SIG-M5 treated with dmso at 0.1 percent for 504 hours (cell line): Measurements from ENCODE around the gene SPAG4.

Experiments
- DNase-seq: peaks from one replicate; lab custom pipeline; 2025; ENCODE audit not compliant: unreplicated experiment; lab: John Stamatoyannopoulos, UW

SPAG4 gene

DNA sequence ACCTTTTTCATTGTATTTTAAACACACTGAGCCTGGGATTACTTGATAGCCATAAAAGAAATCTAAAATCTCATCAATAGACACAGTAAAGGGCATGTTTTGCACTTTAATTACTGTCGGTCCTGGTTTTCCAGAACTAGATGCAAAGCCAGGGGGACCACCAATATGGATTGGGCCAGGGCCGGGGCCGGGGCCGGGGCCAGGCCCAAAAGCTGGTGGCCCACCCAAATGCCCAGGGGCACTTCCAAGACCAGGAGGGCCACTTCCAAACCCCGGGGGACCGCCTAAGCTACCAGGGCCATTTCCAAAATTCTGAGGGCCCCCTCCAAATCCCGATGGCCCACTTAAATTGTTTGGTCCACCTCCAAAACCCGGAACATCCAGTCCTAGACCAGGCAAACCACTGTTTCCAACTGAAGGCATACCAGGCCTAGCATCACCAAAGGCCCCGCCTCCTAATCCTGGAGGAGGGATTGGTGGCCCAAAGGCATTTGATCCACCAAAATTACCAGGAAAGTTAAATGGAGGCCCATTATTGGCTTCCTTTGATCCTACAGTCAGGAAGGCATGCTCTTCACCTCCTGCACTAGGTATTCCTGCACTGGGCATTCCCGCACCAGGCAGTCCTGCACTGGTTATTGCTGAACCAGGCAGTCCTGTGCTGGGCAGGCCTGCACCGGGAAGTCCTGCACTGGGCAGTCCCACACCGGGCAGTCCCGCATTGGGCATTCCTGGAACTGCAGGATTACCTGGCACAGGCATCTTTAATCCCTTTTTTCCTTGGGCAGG, 37.2 kb downstream of the SPAG4 start:
- DNase-seq = no peak

DNA sequence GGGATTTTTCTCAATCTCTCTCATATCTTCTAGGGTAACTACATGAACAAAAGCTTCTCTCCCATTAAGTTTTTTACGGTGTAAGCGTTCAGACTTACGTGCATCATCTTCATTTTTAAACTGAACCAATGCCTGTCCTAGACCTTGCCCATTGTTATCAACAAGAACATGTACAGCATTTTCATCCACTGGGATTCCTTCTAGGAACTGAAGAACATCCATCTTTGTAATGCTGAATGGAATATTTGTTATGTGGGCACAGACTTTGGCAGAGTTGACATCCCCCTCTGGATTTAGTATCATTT, 37.8 kb downstream of the SPAG4 start:
- no peak for DNase-seq

- DNase-seq = no peak
These were observed 38.3 kb downstream of the SPAG4 start for GRCh38 chr20:35653893-35654292.

- DNase-seq = no peak
These were observed 38.8 kb downstream of the SPAG4 start for GRCh38 chr20:35654415-35654814.

GRCh38 chr20:35657271-35657670, 41.6 kb downstream of the SPAG4 start:
- no peak for DNase-seq

GRCh38 chr20:35660122-35660937, 44.7 kb downstream of the SPAG4 start:
- peak; percentile 27 for DNase-seq

- DNase-seq = no peak
These were observed 45.4 kb downstream of the SPAG4 start for GRCh38 chr20:35661053-35661452.

- peak; percentile 17 for DNase-seq
These were observed 46.3 kb downstream of the SPAG4 start for GRCh38 chr20:35661908-35662307.

- no peak for DNase-seq
These were observed 46.9 kb downstream of the SPAG4 start for GRCh38 chr20:35662551-35662950.

GRCh38 chr20:35663516-35664465, 48.2 kb downstream of the SPAG4 start:
- peak; percentile 55 for DNase-seq

DNA sequence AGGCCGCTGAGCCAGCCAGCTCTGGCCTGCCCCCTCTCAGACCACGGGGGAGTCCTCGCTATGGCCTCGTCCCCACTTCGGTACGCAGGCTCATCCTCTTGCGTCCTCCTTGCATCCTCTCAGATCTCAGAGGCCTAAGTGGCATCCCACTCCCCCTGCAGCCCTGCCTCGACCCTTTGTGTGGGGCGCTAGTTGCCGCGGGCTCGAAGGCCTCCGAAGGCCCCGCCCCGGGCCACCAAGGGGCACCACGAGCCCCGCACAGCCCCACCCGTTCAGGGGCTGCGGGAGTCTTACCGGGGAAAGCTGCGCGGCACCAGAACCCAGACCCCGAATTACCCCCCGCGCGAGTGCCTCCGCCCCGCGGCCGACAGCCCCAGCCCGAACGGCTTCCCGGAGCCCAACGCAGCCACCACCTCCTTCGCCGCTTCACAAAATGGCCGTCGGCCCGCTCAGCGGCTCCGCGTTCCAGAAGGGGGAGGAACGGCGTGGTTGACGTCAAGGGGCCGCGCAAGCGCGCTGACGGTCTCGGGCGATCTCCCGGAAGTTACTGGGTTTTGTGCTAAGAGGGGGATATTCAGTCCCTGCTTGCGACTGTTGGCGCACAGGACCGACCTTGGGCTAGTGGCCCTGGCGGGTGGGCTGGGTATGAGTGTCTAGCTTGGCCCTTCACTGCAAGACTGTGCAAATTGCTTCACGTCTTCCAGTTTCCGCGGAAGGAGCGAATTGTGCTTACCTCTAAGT, 49.0 kb downstream of the SPAG4 start, which contains the start of the genes CPNE1 and RBM12:
CPNE1 (minus strand) TSS at position 435 of the 741 bp plus-strand sequence. CDS start 31,977 bp downstream, outside the sequence.
RBM12 (minus strand) TSS at position 435 of the 741 bp plus-strand sequence. CDS start 9,578 bp downstream, outside the sequence.
- DNase-seq = peak; percentile 95

GRCh38 chr20:35665949-35666288, 50.3 kb downstream of the SPAG4 start:
- no peak for DNase-seq

DNA sequence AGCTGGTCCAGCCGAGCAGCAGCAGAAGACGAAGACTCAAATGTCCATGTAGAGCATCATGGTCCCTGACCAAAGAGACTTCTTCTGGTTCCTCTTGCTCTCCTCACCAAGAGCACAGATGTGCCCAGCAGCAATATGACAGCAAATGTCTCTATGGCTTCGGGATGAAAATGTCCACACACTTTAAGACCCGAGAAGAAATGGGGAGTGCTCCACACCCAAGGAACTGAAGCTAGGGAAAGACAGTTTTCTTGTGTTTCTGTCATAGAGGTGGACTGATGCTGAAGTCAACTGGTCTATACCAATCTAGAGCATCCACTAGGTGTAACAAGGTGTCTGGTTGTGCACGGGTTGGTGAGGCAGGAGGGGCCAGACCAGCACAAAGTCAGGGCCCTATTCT, 53.6 kb downstream of the SPAG4 start:
- DNase-seq = no peak

DNA sequence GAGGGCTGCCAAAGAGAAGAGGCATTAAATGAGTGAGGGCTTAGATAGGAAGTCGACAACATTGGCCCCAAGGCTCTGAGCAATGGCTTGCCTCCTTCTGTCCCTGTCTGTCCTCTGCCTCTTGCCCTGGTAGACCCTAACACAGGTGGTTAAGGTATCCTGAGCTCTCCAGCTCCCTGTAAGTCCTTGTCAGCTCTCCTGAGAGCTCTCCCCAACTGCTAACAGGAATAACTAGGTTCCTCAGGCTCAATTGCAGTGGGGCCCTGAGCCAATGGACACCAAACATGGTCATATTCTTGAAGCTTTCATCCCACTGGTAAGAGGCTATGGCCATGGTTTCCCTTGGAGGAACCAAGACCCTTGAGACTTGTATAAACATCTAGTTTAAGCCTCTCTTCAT, 54.1 kb downstream of the SPAG4 start:
- DNase-seq = no peak
